HS-27A (cell line): ENCODE measurements around the gene PPWD1.
"Not testable (repeated sequence)": the region's sequence is repeated elsewhere in the genome, so short reads cannot be mapped to it uniquely, and the experiment has no call there.

Source experiments
- DNase-seq: peaks from one replicate; pipeline ENCODE4 v3.0.0-alpha.2; 2012; ENCODE audit warnings: low read depth, missing footprints

The PPWD1 gene

DNA sequence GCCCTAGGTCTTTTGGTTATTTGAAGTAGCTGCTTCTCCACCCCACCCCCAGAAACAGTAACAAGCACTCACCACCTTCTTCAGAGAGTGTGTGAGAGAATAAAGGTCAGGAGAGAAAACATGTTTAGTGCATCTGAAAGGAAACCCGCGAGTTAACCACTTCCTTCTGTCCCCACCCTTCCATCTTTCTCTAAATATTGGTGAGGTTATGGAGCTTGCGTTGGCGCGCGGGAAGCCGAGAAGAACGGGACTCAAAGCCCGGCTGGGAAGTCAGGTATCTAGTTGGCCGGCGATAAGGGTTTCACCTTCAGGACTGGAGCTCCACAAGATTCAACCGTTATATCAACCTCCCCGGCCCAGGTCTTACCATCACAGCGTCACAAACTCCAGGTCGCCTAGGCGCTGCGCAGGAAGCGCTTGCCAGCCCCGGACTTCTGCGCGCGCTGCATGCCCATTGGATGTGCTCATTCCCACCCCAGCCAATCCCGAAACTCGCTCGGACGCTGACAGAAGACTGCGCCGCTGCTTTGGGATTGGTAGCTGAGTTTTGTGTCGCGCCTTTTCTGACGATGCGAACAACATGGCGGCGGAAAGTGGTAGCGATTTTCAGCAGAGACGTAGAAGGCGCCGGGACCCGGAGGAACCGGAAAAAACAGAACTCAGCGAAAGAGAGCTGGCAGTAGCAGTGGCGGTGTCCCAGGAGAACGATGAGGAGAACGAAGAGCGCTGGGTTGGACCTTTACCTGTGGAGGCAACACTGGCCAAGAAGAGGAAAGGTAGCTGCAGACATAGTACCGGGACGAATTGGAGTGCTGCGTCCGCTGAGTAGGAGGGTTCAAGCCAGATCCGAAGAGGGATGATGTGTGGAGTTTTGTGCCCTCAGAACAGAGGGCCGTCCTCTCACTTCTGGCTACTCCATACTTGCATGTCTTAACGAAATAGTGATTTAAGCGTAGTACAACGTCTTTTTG, at the start of gene PPWD1, which contains the start of gene CENPK:
PPWD1 (plus strand) TSS at position 566 of the 971 bp plus-strand sequence; CDS start at position 581, 15 bp downstream.
CENPK (minus strand) TSS at position 438 of the 971 bp plus-strand sequence. CDS start 8,261 bp downstream, outside the sequence.
- DNase-seq = peak; percentile 68

DNA sequence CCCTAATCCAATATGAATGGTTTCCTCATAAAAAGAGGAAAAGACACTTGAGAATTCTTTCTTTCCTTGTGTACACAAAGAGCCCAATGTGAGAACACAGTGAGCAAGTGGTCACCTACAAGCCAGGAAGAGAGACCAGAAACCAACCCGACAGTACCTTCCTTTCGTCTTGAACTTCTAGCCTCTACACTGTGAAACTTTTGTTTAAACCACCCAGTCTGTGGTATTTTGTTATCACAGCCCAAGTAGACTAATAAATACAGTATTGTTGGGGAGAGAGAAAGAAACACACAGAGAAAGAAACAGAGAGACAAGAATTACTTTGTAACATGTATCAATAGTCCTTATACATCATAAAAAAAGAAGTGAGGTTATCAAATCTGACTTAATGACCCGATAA, 37.4 kb upstream of the PPWD1 start:
- DNase-seq = no peak

DNA sequence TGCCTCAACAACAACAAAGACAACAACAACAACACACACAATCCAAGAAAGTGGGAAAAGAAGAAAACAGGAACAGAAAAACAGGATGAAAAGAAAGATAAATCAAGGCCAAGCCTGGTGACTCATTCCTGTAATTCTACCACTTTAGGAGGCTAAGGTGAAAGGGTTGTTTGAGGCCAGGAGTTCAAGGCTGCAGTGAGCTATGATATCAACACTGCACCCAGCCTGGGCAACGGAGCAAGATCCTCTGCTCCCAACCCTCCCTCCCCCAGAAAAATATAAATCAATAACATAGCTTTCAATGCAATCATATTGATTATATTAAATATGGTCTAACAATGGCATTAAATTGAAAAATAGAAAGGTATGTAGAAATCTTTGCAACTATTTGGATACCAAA, 32.2 kb upstream of the PPWD1 start:
- no peak for DNase-seq

DNA sequence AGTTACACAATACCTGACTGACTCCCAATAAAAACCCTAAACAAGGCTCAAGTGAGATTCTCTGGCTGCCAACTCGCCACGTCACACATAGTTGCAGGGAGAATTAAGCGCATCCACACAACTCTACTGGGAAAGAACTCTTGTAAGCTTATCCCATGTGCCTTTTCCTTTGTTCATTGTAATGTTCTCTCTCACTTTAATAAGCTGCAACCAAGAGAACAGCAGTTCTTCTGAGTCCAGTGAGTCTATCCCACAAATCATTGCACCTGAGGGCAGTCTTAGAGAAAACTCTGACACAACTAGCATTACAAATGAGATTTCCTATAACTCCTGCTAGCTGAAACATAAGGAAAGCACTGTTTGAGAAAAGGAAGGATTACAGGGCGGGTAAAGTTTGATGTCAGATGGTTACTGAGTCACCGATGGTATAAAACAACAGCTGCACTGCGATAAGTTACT, 27.5 kb upstream of the PPWD1 start:
- no peak for DNase-seq

DNA sequence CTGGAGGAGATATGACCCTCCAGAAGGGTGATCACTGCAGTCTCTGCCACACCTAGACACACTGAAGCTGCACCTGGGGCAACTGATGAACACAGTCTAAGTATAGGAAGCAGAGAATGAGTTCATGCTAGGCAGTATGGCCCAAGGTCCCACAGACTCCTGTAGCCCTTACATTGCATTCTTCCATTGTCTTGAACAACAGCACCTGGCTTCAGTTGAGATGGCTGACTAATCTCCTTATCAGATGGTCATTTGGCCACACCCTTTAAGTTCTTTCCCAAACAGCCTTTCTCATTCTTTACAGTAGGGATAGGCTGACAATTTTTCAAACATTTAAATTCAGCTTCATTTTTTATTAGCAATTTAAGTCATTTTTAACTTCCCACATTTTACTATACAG, 23.3 kb upstream of the PPWD1 start:
- DNase-seq = no peak

DNA sequence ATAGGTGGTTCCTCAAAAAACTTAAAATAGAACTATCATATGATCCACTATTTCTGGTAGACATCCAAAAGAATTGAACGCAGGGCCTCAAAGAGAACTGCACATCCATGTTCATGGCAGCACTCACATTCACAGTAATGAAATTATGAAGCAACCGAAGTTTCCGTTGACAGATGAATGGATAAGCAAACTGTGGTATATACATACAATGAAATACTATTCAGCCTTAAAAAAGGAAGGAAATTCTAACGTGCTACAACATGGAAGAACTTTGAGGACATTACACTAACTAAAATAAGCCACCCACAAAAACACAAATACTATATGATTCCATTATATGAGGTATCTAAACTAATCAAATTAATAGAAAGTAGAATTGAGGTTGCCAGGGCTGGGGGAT, 18.6 kb upstream of the PPWD1 start:
- no peak for DNase-seq

DNA sequence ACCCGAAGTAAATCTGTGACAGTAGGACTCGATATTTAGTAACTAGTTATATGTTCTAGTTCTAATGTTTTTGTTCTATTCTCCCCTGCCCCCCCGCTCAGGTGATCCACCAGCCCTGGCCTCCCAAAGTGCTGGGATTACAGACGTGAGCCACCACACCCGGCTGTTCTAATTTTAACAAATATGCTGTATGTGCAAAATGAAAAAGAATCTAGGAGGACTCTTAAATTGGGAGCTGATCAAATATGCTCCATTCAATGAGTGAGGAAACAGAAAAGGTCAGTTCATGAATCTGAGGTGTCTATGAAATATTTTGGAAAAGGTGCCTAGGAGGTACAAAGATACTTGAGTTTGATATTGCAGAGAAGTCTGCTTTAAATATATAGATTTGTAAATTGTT, 17.0 kb upstream of the PPWD1 start:
- DNase-seq = no peak

DNA sequence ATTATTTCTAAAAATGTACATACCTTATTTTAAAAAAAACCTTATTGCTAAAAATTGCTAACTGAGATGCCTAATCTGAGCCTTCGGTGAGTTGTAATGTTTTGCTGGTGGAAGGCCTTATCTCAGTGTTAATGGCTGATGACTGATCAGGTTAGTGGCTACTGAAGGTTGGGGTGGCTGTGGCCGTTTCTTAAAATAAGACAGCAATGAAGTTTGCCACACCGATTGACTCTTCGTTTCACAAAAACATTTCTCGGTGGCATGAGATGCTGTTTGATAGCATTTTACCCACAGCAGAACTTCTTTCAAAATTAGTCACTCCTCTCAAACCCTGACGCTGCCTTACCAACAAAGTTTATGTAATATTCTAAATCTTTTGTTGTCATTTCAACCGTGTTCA, 14.8 kb upstream of the PPWD1 start:
- DNase-seq = no peak

DNA sequence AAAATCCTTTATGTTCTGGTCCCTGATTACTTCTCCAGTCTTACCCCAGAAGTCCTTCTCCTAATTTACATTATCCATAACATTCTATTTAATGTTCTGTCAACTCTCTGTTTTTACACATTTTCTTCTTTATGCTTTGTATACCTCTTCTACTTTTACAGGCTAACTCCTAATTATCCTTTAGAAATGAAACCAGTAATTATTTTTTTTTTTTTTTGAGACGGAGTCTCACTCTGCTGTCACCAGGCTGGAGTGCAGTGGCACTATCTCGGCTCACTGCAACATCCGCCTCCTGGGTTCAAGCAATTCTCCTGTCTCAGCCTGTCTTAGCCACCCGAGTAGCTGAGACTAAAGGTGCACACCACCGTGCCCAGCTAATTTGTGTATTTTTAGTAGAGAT, 9.2 kb upstream of the PPWD1 start:
- DNase-seq = no peak

DNA sequence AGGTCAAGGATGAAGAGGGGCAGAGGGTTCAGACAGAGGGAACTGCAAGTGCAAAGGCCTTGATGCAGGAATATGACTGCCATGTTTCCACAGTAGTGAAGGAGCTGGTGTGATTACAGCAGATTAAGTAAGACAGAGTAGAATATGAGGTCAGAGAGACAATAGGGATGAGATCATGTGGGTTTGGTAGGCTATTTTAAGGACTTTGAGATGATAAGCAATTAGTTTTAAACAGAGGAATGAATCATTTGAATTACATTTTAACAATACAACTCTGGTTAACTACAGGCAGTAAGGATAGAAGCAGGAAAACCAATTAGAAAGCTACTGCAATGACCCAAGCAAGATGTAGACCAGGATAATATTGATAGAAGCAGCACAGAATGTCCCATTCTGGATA, 7.8 kb upstream of the PPWD1 start:
- no peak for DNase-seq

DNA sequence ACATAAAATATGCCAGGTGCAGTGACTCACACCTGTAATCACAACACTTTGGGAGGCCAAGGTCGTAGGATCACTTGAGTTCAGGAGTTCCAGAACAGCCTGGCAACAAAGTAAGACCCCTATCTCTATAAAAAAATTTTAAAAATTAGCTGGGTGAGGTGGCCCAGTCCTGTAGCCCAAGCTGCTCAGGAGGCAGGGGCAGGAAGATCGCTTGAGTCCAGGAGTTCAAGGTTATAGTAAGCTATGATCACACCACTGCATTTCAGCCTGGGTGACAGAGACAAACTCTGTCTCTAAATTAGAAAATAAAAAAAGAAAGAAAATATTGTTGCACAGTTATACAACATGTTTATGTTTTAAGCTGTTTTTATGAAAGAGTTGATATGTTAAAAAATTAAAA, 6.9 kb upstream of the PPWD1 start:
- DNase-seq = no peak

DNA sequence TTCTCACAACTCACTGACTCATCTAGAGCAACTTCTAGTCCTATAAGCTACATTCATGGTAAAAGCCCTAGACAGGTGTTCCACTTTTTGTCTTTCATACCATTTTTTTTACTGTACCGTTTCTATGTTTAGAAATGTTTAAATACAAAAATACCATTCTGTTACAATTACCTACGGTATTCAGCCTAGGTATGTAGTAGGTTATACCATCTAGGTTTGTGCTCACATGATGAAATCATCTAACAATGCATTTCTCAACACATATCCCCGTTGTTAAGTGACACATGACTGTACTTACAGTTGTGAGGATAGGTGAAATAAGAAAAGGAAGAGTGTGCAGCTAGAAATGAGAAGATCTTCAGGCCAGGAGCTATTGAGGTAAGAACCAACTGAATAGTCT, 6.4 kb upstream of the PPWD1 start:
- DNase-seq = no peak

DNA sequence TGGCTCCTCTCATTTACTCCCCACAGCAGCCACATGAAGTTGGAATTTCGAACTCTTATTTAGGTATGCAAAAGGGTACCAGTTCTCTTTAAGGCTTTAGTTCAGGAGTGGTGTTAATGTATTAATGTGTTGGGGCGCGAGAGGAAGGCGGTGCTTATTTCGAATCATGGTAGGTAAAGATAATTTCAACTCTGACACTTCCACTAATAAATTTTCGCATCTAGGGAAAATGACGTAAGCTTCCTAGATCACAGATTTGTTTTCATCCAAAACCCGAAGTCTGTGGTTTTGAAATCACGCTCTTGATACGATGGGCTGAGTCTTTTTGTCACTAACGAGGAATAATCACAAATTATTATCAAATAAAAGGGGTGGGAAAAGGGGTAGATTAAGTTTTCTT, 681 bp downstream of the PPWD1 start:
- DNase-seq = no peak

DNA sequence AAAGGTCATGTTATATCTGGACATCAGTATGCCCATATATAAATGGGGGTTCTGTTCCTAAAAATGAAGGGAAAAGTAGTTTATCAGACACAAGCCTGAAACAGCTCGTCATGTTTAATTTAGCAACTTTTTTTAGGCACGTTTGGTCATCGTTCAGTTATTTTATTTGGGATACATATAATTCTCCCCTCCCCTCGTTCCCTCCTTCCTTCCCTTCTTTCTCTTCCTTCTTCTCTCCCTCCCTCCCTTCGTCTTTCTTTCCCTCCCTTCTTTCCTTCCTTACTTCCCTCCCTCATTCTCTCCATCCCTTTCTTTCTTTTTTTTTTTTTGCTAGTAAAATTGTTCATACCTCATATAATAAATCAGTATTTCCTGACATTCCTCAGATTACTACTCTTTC, 3.4 kb downstream of the PPWD1 start:
- DNase-seq = no peak

DNA sequence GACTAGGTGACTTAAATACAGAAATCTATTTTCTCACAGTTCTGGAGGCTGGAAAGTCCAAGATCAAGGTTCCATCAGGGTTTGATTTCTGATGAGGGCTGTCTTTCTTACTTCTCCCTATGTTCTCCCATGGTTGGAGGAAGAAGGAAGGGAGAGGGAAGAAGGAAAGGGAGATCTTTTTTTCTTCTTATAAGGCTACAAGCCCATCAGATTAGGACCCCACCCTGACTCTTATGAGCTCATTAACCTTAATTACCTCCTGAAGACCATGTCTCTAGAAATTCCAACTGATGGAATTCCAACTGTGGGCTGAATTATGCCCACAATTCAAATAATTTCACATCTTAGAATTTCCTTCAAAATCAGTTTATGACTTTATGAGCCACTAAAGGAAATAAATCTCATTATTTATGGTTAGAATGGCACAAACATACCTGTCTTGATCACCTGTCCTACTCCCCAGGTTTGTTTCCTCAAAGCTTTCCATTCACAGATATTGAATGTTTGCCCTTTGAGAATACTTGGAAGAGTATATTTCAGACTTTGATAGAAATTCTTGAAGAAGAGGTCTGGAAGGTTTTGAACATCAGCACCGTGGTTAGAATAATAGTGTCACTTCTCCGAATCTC, 7.6 kb downstream of the PPWD1 start:
- DNase-seq = no peak

DNA sequence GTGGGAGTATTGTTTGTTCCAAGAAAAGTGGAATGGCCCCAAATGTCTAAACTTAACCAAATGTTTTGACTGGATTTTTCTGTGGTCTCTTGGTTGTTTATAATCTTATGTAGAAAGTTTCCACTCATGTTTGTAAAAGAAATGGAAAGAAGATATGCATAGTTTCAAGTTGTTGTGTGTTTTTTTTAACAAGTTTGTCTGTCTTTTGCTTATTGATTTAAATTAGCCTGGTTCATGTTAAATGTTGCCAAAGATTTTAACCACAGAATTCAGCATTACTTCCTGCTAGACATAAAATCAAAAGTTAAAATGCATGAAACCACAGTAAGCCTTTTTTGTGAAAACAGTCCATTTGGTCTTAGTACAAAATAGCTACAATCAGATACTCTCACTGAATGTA, 14.0 kb downstream of the PPWD1 start:
- no peak for DNase-seq

DNA sequence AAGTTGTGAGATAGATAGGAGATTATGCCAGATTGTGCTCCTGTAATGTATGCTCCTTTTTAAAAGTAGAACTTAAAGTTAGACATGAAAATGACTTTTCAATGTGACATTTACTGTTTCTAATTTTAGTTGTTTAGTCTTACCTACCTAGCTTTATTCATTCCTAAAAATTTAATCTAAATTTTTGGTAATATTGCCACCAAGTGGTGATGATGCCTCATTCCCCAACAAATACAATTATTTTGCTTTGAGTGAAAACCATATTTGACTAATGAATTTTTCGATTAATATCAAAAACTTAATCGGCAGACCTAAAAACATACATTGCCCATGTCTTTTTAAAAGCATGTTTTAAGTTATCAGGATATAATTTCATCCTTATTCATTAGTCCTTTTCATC, 25.6 kb downstream of the PPWD1 start:
- DNase-seq = no peak

DNA sequence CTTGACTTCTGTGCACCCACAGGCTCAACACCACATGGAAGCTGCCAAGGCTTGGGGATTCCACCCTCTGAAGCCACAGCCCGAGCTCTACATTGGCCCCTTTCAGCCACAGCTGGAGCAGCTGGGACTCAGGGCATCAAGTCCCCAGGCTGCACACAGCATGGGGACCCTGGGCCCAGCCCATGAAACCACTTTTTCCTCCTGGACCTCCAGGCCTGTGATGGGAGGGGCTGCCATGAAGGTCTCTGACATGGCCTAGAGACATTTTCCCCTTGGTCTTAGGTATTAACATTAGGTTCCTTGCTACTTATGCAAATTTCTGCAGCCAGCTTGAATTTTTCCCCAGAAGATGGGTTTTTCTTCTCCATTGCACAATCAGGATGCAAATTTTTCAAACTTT, 38.7 kb downstream of the PPWD1 start:
- DNase-seq = not testable (repeated sequence)

DNA sequence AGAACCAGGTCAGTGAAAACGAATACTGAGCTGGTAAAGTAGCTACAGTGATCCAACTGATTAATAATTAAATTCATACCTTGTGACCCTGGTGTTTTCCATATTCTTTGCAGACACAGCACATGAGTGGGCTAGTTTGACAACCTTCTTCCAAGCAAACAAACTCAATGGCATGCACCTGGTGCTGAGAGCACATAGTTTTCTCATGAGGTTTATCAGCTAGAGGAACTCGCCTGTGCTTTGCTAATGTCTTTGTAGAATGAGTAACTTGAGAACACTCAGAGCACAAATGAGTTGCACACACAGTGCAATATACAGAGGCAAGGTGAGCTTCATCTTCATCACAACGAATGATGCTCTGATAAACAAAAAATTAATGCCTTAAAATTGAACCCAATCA, 48.4 kb downstream of the PPWD1 start:
- no peak for DNase-seq

DNA sequence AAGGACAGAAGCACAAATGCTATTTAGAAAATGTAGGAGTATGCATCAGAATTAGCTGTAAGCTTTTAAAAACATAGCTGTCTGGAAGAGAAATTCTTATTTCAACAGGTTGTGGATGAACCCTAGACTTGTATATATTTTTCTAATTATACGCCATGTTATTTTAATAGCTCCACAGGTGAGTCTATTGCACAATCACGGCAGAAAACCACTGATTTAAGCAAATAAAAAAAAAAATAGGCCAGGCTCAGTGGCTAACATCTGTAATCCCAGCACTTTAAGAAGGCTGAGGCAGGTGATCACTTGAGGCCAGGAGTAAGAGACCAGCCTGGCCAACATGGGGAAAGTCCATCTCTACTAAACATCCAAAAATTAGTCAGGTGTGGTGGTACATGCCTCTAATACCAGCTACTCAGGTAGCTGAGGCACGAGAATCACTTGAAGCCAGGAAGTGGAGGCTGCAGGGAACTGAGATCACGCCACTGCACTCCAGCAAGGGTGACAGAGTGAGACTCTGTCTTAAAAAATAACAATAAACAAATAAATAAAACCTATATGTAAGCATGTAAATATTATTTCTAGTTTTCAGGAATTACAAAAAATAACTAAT, 49.3 kb downstream of the PPWD1 start:
- DNase-seq = no peak

DNA sequence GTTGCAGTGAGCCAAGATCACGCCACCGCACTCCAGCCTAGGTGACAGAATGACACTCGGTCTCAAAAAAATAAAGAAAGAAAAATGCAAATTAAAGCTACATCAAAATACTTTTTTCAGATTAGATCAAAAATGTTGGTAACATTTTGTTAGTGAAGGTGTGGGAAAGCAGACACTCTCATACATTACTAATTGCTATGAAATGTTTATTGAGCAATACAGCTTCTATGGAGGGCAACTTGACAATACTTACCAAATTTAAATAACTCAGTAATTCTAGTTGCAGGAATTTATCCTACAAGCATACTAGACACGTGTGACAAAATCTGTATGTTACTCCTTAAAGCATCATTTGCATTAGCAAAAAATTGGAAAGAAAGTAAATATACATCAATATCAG, 56.9 kb downstream of the PPWD1 start:
- DNase-seq = no peak

DNA sequence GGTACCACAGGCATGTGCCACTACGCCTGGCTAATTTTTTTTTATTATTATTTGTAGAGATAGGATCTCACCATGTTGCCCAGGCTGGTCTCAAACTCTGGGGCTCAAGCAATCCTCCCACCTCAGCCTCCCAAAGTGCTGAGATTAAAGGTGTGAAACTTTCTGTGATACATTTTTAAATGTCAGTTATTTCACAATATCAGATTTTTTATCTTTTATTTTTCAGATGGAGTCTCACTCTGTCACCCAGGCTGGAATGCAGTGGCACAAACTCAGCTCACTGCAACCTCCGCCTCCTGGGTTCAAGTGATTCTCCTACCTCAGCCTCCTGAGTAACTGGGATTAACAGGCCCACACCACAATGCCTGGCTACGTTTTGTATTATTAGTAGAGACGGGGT, 58.9 kb downstream of the PPWD1 start:
- not testable (repeated sequence) for DNase-seq

DNA sequence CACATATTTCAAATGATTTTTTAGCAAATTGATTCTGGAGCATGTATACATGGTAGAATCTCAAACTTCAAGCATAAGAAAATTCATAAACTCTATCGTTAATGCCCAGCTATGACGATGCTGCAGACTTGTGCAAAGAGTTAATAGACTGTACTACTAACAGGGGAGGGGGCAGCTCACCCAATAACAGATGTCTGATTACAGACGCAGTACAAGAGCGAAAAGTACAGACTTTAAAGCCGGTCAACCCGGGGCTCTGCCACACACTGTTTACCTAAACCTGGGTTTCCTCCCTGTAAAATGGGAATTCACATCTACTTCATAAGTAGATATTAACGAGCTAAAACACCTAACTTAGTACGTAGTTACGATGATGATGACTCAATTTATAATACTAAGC, 60.4 kb downstream of the PPWD1 start:
- DNase-seq = no peak
